GM12878 (cell line): ENCODE data around the gene SLC25A42. TPM values are rescaled to one million over a fixed set of nuclear protein-coding genes. Genes with fewer than 3 reads are reported as not detected.

ENCODE experiments used
- BCL11A ChIP-seq: IDR thresholded peaks from 2 replicates; pipeline ENCODE4 v1.6.1; 2011; ENCODE audit warnings: low read depth, low read length
- BCLAF1 ChIP-seq: fragments of 450-650 bp; IDR thresholded peaks from 2 replicates; pipeline ENCODE4 v1.6.1; 2017; ENCODE audit warnings: antibody characterized with exemption, mild to moderate bottlenecking, moderate library complexity
- CTCF ChIP-seq, 3 experiments: IDR thresholded peaks in 2 of 3; conservative IDR thresholded peaks in 1 of 3; 2 replicates each; pipeline ENCODE4 v1.5.1; 2011; ENCODE audit warnings: low read depth in 3 of 3, low read length in 3 of 3, mild to moderate bottlenecking in 3 of 3, control low read depth in 2 of 3, moderate library complexity in 2 of 3, inconsistent platforms in 1 of 3, mixed read lengths in 1 of 3; ENCODE audit not compliant: control insufficient read depth in 2 of 3, insufficient read depth in 1 of 3; ENCODE audit errors: extremely low read depth in 1 of 3
- DPF2 ChIP-seq: fragments of 450-650 bp; IDR thresholded peaks from 2 replicates; pipeline ENCODE4 v1.6.1; 2017; ENCODE audit warnings: mild to moderate bottlenecking
- ETV6 ChIP-seq, 2 experiments: fragments of 450-650 bp in 1 of 2; IDR thresholded peaks in 1 of 2; conservative IDR thresholded peaks in 1 of 2; 2 replicates each; pipeline ENCODE4 v1.6.1; 2014; ENCODE audit warnings: antibody characterized with exemption in 1 of 2, borderline replicate concordance in 1 of 2, low read depth in 1 of 2, mild to moderate bottlenecking in 1 of 2, moderate library complexity in 1 of 2
- IRF3 ChIP-seq: fragments of 450-650 bp; IDR thresholded peaks from 2 replicates; pipeline ENCODE4 v1.6.1; 2014; ENCODE audit warnings: mild to moderate bottlenecking
- MAX ChIP-seq: IDR thresholded peaks from 2 replicates; pipeline ENCODE4 v1.6.1; 2012; ENCODE audit warnings: low read depth, low read length, improper control_type of control experiment
- MEF2B ChIP-seq: fragments of 450-650 bp; IDR thresholded peaks from 2 replicates; pipeline ENCODE4 v1.6.1; 2018; ENCODE audit warnings: mild to moderate bottlenecking, moderate library complexity; ENCODE audit not compliant: partially characterized antibody, poor library complexity, severe bottlenecking
- MTA3 ChIP-seq: IDR thresholded peaks from 2 replicates; pipeline ENCODE4 v1.6.1; 2012; ENCODE audit warnings: low read length, inconsistent platforms, borderline replicate concordance
- MXI1 ChIP-seq: fragments of 150-350 bp; IDR thresholded peaks from 2 replicates; pipeline ENCODE4 v1.6.1; 2011; ENCODE audit warnings: low read depth, mild to moderate bottlenecking, inconsistent platforms, low read length, improper control_type of control experiment
- NFYA ChIP-seq: IDR thresholded peaks from 2 replicates; pipeline ENCODE4 v1.6.1; 2011; ENCODE audit warnings: low read depth, mild to moderate bottlenecking, low read length, improper control_type of control experiment, borderline replicate concordance
- NRF1 ChIP-seq: conservative IDR thresholded peaks from 2 replicates; pipeline ENCODE4 v1.6.1; 2011; ENCODE audit warnings: mild to moderate bottlenecking, low read depth, low read length, improper control_type of control experiment
- PKNOX1 ChIP-seq: fragments of 450-650 bp; IDR thresholded peaks from 2 replicates; pipeline ENCODE4 v1.6.1; 2016; ENCODE audit warnings: mild to moderate bottlenecking
- POLR2AphosphoS5 ChIP-seq: IDR thresholded peaks from 2 replicates; pipeline ENCODE4 v1.6.1; 2011; ENCODE audit warnings: mild to moderate bottlenecking, low read length, inconsistent platforms
- RAD51 ChIP-seq: fragments of 450-650 bp; IDR thresholded peaks from 2 replicates; pipeline ENCODE4 v1.6.1; 2016; ENCODE audit warnings: moderate library complexity, mild to moderate bottlenecking, inconsistent platforms
- RFX5 ChIP-seq: IDR thresholded peaks from 2 replicates; pipeline ENCODE4 v1.6.1; 2011; ENCODE audit warnings: low read depth, low read length, improper control_type of control experiment
- ZBTB4 ChIP-seq: fragments of 450-650 bp; formaldehyde crosslinking; IDR thresholded peaks from 2 replicates; pipeline ENCODE4 v1.4.0; 2022; ENCODE audit warnings: mild to moderate bottlenecking, moderate library complexity
- polyA plus RNA-seq, 11 experiments: library from polyadenylated mRNA; depleted of rRNA in 4 of 11; unstranded in 6 of 11; stranded (reverse) in 5 of 11; fragments of >200 nt; fragmentation: Nextera tagmentation in 4 of 11; fragmentation: Illumina TruSeq in 1 of 11; extraction: Ambion mirVana in 4 of 11; extraction: Trizol in 1 of 11; gene quantifications; 1 replicate in 1 of 11; 2 replicates in 10 of 11; pipeline versions ENCODE4 v1.2.1 to v1.2.3, GENCODE V29; 2011 to 2016; ENCODE audit warnings: inconsistent platforms in 2 of 11, missing spikeins in 2 of 11, low read depth in 1 of 11
- total RNA-seq, 4 experiments: library from RNA; depleted of rRNA in 3 of 4; stranded (reverse); fragments of >200 nt in 3 of 4; fragmentation: Illumina TruSeq in 1 of 4; extraction: Trizol in 1 of 4; gene quantifications; 2 replicates each; pipeline versions ENCODE4 v1.2.1 to v1.2.3, GENCODE V29; 2013 to 2021

Gene SLC25A42
- total and polyA plus RNA-seq, 10 of the 15 experiments (the other 5 are each of a cell fraction or from before 2014, with no cell fraction given), result 0.24 to 19.2 (median 9.6) TPM

GRCh38 chr19:19032420-19033175, 31.2 kb upstream of the SLC25A42 start (continued):
- no peak for TF ChIP-seq ZBTB4 (CRISPR knock-in tag)
- no peak for TF ChIP-seq ETV6 (conservative IDR thresholded peaks at IDR 0.05 in 1 of 2, IDR thresholded peaks at IDR 0.05 in 1 of 2; ENCODE audit: borderline replicate concordance in 1 of 2, low read depth in 1 of 2)
- TF ChIP-seq RFX5, result no peak
- TF ChIP-seq CTCF (IDR thresholded peaks at IDR 0.05 in 2 of 3, conservative IDR thresholded peaks at IDR 0.05 in 1 of 3; ENCODE audit: control insufficient read depth in 2 of 3, extremely low read depth in 1 of 3, insufficient read depth in 1 of 3, low read depth in 3 of 3, low read length in 3 of 3), result no peak
- no peak for TF ChIP-seq MEF2B
- peak; percentile 36; the same call in 1 of the 2 replicates for TF ChIP-seq NRF1
- no peak for TF ChIP-seq BCL11A
- TF ChIP-seq IRF3, result peak; percentile 54; the same call in 1 of the 2 replicates
- TF ChIP-seq RAD51, result peak; percentile 44; the same call in 1 of the 2 replicates
- peak; percentile 39 for TF ChIP-seq DPF2
- no peak for TF ChIP-seq NFYA
- no peak for TF ChIP-seq MAX
- 0 out of 2 replicates have a peak, but pooled peaks have one; percentile 32 for TF ChIP-seq MXI1
- no peak for TF ChIP-seq MTA3
- TF ChIP-seq PKNOX1, result peak; percentile 98
- no peak for TF ChIP-seq POLR2AphosphoS5
- TF ChIP-seq BCLAF1, result no peak
